Ishikawa (cell line): ENCODE measurements around the gene ZNF385C.

Experiments used
- CEBPB ChIP-seq: IDR thresholded peaks from 2 replicates; pipeline ENCODE4 v1.6.1; 2012
- CREB1 ChIP-seq: IDR thresholded peaks from 2 replicates; pipeline ENCODE4 v1.6.1; 2012; ENCODE audit warnings: low read depth
- EGR1 ChIP-seq: IDR thresholded peaks from 2 replicates; pipeline ENCODE4 v1.6.1; 2012
- EP300 ChIP-seq: IDR thresholded peaks from 2 replicates; pipeline ENCODE4 v1.6.1; 2012; ENCODE audit warnings: borderline replicate concordance
- FOXM1 ChIP-seq: IDR thresholded peaks from 2 replicates; pipeline ENCODE4 v1.6.1; 2012; ENCODE audit warnings: low read depth, borderline replicate concordance
- MAX ChIP-seq: IDR thresholded peaks from 2 replicates; pipeline ENCODE4 v1.6.1; 2012
- NFIC ChIP-seq: IDR thresholded peaks from 2 replicates; pipeline ENCODE4 v1.6.1; 2012
- RAD21 ChIP-seq: IDR thresholded peaks from 2 replicates; pipeline ENCODE4 v1.6.1; 2012; ENCODE audit warnings: low read depth
- REST ChIP-seq: IDR thresholded peaks from 2 replicates; pipeline ENCODE4 v1.6.1; 2012; ENCODE audit warnings: low read depth, mild to moderate bottlenecking
- TAF1 ChIP-seq: IDR thresholded peaks from 2 replicates; pipeline ENCODE4 v1.6.1; 2012; ENCODE audit warnings: low read depth, mild to moderate bottlenecking
- TCF12 ChIP-seq: IDR thresholded peaks from 2 replicates; pipeline ENCODE4 v1.6.1; 2012; ENCODE audit warnings: low read depth
- TEAD4 ChIP-seq: IDR thresholded peaks from 2 replicates; pipeline ENCODE4 v1.6.1; 2012
- USF1 ChIP-seq: IDR thresholded peaks from 2 replicates; pipeline ENCODE4 v1.6.1; 2012
- YY1 ChIP-seq: IDR thresholded peaks from 2 replicates; pipeline ENCODE4 v1.6.1; 2012; ENCODE audit warnings: low read depth
- ZBTB7A ChIP-seq: IDR thresholded peaks from 2 replicates; pipeline ENCODE4 v1.6.1; 2012; ENCODE audit warnings: low read depth

ZNF385C gene

GRCh38 chr17:42119301-42119700 lies 21.0 kb upstream of the ZNF385C start:
- TF ChIP-seq REST (no peak), TEAD4 (no peak), RAD21 (no peak), USF1 (no peak), TAF1 (no peak), ZBTB7A (no peak)

DNA sequence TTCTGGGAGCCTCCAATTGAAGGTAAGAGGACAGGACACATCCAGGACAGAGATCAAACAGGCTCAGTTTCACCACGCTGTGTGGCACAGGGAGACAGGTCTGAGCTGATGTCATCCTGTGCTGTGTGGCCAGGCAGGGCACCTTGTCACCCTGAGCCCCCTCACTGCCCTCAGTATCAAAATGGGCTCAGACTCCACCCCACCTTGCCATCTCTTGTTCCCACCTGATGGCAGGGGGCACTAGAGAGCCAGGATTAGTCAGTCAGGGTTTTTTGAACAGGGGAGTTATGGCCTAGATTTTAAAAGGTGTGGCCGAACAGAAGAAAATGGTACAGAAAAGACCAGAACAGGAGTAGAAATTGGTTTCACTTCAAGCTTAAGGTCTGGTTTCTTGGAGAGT lies 20.3 kb upstream of the ZNF385C start:
- TF ChIP-seq USF1 (no peak), REST (no peak), NFIC (no peak), RAD21 (peak; percentile 60), TCF12 (no peak), ZBTB7A (no peak), EP300 (no peak), YY1 (no peak)

DNA sequence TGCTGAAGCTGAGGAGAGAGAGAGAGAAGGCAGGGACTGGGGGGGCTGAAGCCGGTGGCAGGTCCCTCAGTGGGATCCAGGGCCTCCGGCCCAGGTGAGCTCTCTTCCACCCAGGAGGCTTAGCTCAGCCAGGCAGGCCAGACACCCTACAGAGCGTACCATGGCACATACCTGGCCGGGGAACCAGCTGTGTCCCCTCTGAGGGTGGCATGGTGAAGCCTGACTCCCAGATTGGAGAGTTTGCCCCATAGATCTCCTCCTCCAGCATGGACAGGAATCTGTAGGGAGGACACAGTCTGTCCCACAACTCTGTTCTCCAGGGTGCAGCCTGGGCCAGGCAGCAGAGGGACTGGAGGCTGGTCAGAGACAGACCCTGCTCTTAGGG lies 19.8 kb upstream of the ZNF385C start:
- TF ChIP-seq FOXM1 (no peak), EGR1 (no peak), MAX (no peak), YY1 (no peak)

DNA sequence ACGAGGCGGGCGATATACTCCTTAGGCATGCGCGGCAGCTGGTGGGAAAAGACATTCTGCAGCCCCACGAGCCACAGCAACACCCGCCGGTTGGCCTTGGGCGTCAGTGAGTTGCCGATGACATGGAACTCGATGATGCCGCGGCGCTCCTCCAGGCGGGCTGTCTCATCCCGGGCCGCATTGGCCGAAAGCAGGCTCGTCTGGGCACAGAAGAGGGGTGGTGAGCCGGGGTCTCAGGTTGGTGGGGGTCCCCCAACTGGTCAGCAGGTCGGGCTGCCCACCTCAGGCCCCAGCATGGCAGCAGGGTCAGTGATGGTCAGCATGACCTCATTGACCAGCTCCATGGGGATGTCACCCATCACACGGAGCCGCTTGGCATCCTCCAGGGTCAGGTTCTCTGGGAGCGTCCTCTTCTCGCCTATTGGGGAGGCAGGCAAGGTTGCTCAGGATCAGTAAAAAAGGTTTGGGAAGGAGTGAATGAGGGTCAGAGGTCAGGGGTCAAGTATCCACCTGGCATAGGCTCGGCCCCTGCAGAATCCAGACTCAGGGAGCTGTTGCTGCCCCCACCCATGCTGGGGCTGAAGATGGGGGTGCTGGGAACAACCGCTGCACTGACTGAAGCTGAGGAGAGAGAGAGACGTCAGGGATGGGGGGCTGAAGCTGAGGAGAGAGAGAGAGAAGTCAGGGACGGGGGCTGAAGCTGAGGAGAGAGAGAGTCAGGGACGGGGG lies 19.3 kb upstream of the ZNF385C start:
- no peak for TF ChIP-seq RAD21
- no peak for TF ChIP-seq TEAD4
- no peak for TF ChIP-seq TAF1
- no peak for TF ChIP-seq YY1
- TF ChIP-seq EP300, result no peak
- TF ChIP-seq NFIC, result no peak
- TF ChIP-seq ZBTB7A, result no peak
- no peak for TF ChIP-seq MAX
- TF ChIP-seq CREB1, result no peak
- no peak for TF ChIP-seq REST
- TF ChIP-seq FOXM1, result no peak
- TF ChIP-seq USF1, result no peak
- TF ChIP-seq EGR1, result no peak
- no peak for TF ChIP-seq TCF12
- no peak for TF ChIP-seq CEBPB
